Measurements from ENCODE around the gene ETF1. TPM values are rescaled to one million over a fixed set of nuclear protein-coding genes. Genes with fewer than 3 reads are reported as not detected.
A peak's percentile ranks its signal among the peaks of the same experiment; 100 is the strongest.

ETF1 gene
- total RNA-seq, 2 donors from 2014 or later = 106 to 109 TPM

DNA sequence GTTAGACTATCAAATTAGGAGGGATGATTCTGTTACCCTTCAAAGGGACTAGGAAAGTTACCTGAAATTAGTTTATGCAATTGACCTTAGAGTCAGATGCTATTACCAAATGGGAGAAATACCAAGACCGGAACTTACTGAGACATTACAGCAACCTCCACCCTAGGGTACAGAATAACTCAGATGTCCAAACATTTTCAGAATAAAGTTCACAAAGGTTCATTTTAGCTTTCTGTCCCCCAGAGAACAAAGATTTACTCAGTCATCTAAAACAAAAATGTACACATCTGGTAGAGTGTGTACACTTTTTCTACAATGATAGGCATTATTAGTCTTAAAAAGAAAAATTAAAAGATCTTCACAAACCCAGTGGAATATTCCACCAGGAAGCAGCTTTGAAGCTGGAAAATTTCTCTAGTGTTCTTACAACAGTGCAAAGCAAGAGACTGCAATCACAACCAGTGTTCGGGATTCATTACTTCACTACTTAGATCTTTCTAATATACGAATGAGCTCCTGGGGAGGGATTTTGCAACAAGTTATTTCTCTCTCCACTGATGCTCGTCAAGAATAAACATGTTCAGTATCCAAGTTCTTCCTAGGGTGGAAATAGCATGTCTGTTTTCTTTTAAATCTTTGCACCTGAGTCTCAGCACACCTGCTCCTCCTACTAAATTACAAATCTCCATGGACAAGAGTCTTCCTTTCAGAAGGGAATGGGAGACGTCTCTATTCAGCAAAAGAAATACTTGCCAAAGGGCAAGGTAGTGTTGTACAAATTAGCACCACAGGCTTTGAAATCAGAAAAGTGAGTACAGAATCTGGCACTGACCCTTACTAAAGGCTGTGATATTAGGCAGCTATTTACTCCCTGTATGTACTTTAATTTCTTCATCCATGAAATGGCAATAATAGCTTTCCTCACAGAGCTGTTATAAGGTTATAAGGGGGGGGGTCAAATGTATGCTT lies 8.8 kb downstream of the ETF1 start:
- H3K4me1 ChIP-seq (ENCODE audit: control insufficient read depth, insufficient read depth, low read length) = no peaks in the 10 kb centered on the region
- H3K27me3 ChIP-seq (ENCODE audit: control insufficient read depth, insufficient read depth, low read length, poor library complexity, severe bottlenecking) = no peaks in the 10 kb centered on the region
- TF ChIP-seq, protein P1, sequence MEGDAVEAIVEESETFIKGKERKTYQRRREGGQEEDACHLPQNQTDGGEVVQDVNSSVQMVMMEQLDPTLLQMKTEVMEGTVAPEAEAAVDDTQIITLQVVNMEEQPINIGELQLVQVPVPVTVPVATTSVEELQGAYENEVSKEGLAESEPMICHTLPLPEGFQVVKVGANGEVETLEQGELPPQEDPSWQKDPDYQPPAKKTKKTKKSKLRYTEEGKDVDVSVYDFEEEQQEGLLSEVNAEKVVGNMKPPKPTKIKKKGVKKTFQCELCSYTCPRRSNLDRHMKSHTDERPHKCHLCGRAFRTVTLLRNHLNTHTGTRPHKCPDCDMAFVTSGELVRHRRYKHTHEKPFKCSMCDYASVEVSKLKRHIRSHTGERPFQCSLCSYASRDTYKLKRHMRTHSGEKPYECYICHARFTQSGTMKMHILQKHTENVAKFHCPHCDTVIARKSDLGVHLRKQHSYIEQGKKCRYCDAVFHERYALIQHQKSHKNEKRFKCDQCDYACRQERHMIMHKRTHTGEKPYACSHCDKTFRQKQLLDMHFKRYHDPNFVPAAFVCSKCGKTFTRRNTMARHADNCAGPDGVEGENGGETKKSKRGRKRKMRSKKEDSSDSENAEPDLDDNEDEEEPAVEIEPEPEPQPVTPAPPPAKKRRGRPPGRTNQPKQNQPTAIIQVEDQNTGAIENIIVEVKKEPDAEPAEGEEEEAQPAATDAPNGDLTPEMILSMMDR (conservative IDR thresholded peaks at IDR 0.05) = no peak
- H3K9ac ChIP-seq (ENCODE audit: extremely low read depth, low read length, poor library complexity, severe bottlenecking) = no peak overlapping the region
- no peaks in the 10 kb centered on the region for H3K27me3 Mint-ChIP-seq (ENCODE audit: insufficient read depth)
- peaks cover 4% of the 10 kb centered on the region for H3K4me1 Mint-ChIP-seq
- DNase-seq = no peak
- no peaks in the 10 kb centered on the region for H3K9me3 Mint-ChIP-seq
- WGBS, 2 experiments (ENCODE audit: insufficient coverage in 1 of 2, insufficient read length in 1 of 2) = 95% methylated on average over 5 of the region's 5 CpGs
- H3K4me3 Mint-ChIP-seq = no peak overlapping the region
- no peak overlapping the region for H3K4me3 ChIP-seq (ENCODE audit: low read length)
- no peak overlapping the region for H3K27ac Mint-ChIP-seq
- H3K9me3 ChIP-seq (ENCODE audit: control insufficient read depth, low read length) = no peaks in the 10 kb centered on the region
- no peak overlapping the region for H3K27ac ChIP-seq (ENCODE audit: low read depth, low read length)
- H3K36me3 ChIP-seq (ENCODE audit: control insufficient read depth, insufficient read depth, low read length) = peaks cover 81% of the 10 kb centered on the region
- H3K36me3 Mint-ChIP-seq (ENCODE audit: low read depth) = peaks cover 67% of the 10 kb centered on the region

DNA sequence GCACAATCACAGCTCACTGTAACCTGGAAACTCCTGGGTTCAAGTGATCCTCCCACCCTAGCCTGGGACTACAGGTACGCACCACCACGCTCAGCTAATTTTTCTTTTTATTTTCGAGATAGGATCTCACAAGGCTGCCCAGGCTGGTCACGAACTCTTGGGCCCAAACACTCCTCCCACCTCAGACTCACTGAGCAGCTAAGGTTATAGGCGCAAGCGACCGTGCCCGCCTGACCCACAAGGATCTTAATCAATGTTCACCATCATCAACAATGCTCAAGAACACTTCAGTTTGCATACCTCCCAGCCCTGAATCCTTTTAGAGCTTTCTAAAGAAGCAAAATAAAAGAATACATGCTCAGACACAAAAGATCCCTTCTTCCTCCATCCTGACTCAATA lies 13.2 kb downstream of the ETF1 start:
- Mint-ChIP-seq H3K27ac (peak overlapping the region; percentile 59), H3K9me3 (no peaks in the 10 kb centered on the region), H3K4me1 (peaks cover 22% of the 10 kb centered on the region), H3K4me3 (no peak overlapping the region), H3K36me3 (ENCODE audit: low read depth) (peaks cover 45% of the 10 kb centered on the region), H3K27me3 (ENCODE audit: insufficient read depth) (no peaks in the 10 kb centered on the region)
- no peaks in the 10 kb centered on the region for H3K9me3 ChIP-seq (ENCODE audit: control insufficient read depth, low read length)
- no peak overlapping the region for H3K4me3 ChIP-seq (ENCODE audit: low read length)
- H3K9ac ChIP-seq (ENCODE audit: extremely low read depth, low read length, poor library complexity, severe bottlenecking) = no peak overlapping the region
- peaks cover 66% of the 10 kb centered on the region for H3K36me3 ChIP-seq (ENCODE audit: control insufficient read depth, insufficient read depth, low read length)
- TF ChIP-seq, protein P1 (conservative IDR thresholded peaks at IDR 0.05) = no peak
- WGBS, 2 experiments (ENCODE audit: insufficient coverage in 1 of 2, insufficient read length in 1 of 2) = 94 to 98% methylated on average over 5 to 8 of the region's 8 CpGs
- H3K4me1 ChIP-seq (ENCODE audit: control insufficient read depth, insufficient read depth, low read length) = no peaks in the 10 kb centered on the region
- DNase-seq = no peak
- H3K27me3 ChIP-seq (ENCODE audit: control insufficient read depth, insufficient read depth, low read length, poor library complexity, severe bottlenecking) = no peaks in the 10 kb centered on the region
- no peak overlapping the region for H3K27ac ChIP-seq (ENCODE audit: low read depth, low read length)

DNA sequence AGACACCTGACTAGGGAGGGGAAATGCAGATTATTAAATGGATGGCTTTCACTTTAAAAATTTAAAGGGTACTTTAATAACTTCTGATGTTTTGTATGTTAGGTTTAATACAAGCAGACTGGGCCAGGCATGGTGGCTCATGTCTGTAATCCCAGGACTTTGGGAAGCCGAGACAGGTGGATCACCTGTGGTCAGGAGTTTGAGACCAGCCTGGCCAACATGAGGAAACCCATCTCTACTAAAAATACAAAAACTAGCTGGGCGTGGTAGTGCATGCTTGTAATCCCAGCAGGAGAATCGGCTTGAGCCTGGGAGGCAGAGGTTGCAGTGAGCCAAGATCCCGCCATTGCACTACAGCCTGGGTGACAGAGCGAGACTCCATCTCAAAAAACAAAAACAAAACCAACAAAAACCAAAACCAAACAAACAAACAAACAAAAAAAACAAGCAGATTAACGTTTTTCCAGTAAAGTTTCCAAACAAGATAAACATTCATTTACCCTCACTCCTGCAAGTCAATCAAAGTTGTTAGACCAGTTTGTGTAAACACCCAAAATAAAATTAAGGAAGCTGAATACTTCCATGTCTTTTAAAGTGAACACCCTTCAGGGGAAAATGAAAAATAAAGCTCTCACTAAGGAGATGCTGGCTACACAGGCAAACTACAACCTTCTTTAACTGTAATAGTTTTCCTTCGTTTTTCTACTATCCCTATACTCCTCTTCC lies 14.1 kb downstream of the ETF1 start:
- H3K9me3 Mint-ChIP-seq = no peaks in the 10 kb centered on the region
- H3K27me3 ChIP-seq (ENCODE audit: control insufficient read depth, insufficient read depth, low read length, poor library complexity, severe bottlenecking) = no peaks in the 10 kb centered on the region
- H3K36me3 ChIP-seq (ENCODE audit: control insufficient read depth, insufficient read depth, low read length) = peaks cover 57% of the 10 kb centered on the region
- 68 to 88% methylated on average over 3 to 7 of the region's 7 CpGs for WGBS, 2 experiments (ENCODE audit: insufficient coverage in 1 of 2, insufficient read length in 1 of 2)
- peaks cover 38% of the 10 kb centered on the region for H3K36me3 Mint-ChIP-seq (ENCODE audit: low read depth)
- peak overlapping the region; percentile 31 for H3K27ac Mint-ChIP-seq
- H3K27ac ChIP-seq (ENCODE audit: low read depth, low read length) = no peak overlapping the region
- no peak overlapping the region for H3K4me3 ChIP-seq (ENCODE audit: low read length)
- DNase-seq = no peak
- TF ChIP-seq, protein P1 (conservative IDR thresholded peaks at IDR 0.05) = no peak
- no peak overlapping the region for H3K4me3 Mint-ChIP-seq
- H3K9me3 ChIP-seq (ENCODE audit: control insufficient read depth, low read length) = no peaks in the 10 kb centered on the region
- peaks cover 22% of the 10 kb centered on the region for H3K4me1 Mint-ChIP-seq
- no peaks in the 10 kb centered on the region for H3K27me3 Mint-ChIP-seq (ENCODE audit: insufficient read depth)
- H3K9ac ChIP-seq (ENCODE audit: extremely low read depth, low read length, poor library complexity, severe bottlenecking) = no peak overlapping the region
- H3K4me1 ChIP-seq (ENCODE audit: control insufficient read depth, insufficient read depth, low read length) = no peaks in the 10 kb centered on the region

Measured in endodermal cell (in vitro differentiated cells).